SU-DHL-6 (cell line): Measurements from ENCODE around the gene POLE.

Source experiments
- H2AFZ ChIP-seq: fragments of 200-600 bp; sonication (generic); 2 replicates; pipeline ENCODE4 v1.6.1; 2014; ENCODE audit warnings: low read depth, mild to moderate bottlenecking, moderate library complexity, mixed read lengths, antibody characterized with exemption, low read length; ENCODE audit not compliant: severe bottlenecking
- H3F3A ChIP-seq: fragments of 200-600 bp; shearing (Covaris generic); 2 replicates; pipeline ENCODE4 v1.6.0; 2016; ENCODE audit warnings: antibody characterized with exemption, mild to moderate bottlenecking; ENCODE audit not compliant: insufficient read depth
- H3K27ac ChIP-seq: fragments of 200-600 bp; sonication (generic); 2 replicates; pipeline ENCODE4 v1.5.1; 2016; ENCODE audit warnings: low read depth, mild to moderate bottlenecking, low read length, moderate library complexity, mixed read lengths
- H3K27me3 ChIP-seq: fragments of 200-600 bp; sonication (generic), shearing (Covaris generic); 2 replicates; pipeline ENCODE4 v1.6.0; 2014; ENCODE audit warnings: mild to moderate bottlenecking, low read length
- H3K36me3 ChIP-seq: fragments of 200-600 bp; sonication (generic); 2 replicates; pipeline ENCODE4 v1.6.1; 2014; ENCODE audit warnings: mild to moderate bottlenecking, low read length, mixed read lengths
- H3K4me2 ChIP-seq: fragments of 300-600, 200-600 bp; shearing (Covaris generic), sonication (generic); 2 replicates; pipeline ENCODE4 v1.6.0; 2014; ENCODE audit warnings: low read length, low read depth, mild to moderate bottlenecking; ENCODE audit not compliant: poor library complexity, severe bottlenecking
- H3K4me3 ChIP-seq: fragments of 200-600 bp; sonication (generic); 2 replicates; pipeline ENCODE4 v1.5.1; 2014; ENCODE audit warnings: antibody characterized with exemption, low read length, mild to moderate bottlenecking, mixed read lengths; ENCODE audit not compliant: insufficient read depth, poor library complexity, severe bottlenecking
- H3K79me2 ChIP-seq: fragments of 200-600 bp; sonication (generic); 2 replicates; pipeline ENCODE4 v1.6.1; 2014; ENCODE audit warnings: mild to moderate bottlenecking, low read length, moderate library complexity; ENCODE audit not compliant: insufficient read depth
- H3K9ac ChIP-seq: fragments of 200-600 bp; sonication (generic); 2 replicates; pipeline ENCODE4 v1.7.0; 2014; ENCODE audit warnings: mild to moderate bottlenecking, low read length
- H3K9me2 ChIP-seq: fragments of 200-600 bp; sonication (generic); replicated peaks from 2 replicates; pipeline ENCODE4 v1.6.1; 2014; ENCODE audit warnings: low read length; ENCODE audit not compliant: insufficient read depth
- H3K9me3 ChIP-seq: fragments of 200-600 bp; sonication (generic); 2 replicates; pipeline ENCODE4 v1.6.1; 2014; ENCODE audit warnings: low read length, mixed read lengths; ENCODE audit not compliant: insufficient read depth
- H4K20me1 ChIP-seq: fragments of 200-600 bp; sonication (generic); 2 replicates; pipeline ENCODE4 v1.6.1; 2014; ENCODE audit warnings: low read depth, mild to moderate bottlenecking, antibody characterized with exemption, low read length, moderate library complexity, mixed read lengths
- EZH2phosphoT487 ChIP-seq: fragments of 200-600 bp; sonication (generic), shearing (Covaris generic); conservative IDR thresholded peaks from 2 replicates; pipeline ENCODE4 v1.6.1; 2018; ENCODE audit warnings: mild to moderate bottlenecking, antibody characterized with exemption, low read length, moderate library complexity, mixed read lengths
- TF ChIP-seq, protein P1 (sequence below): fragments of 200-600 bp; sonication (generic); IDR thresholded peaks from one replicate; pipeline ENCODE4 v1.5.1; 2017; ENCODE audit warnings: antibody characterized with exemption, mild to moderate bottlenecking, low read length, moderate library complexity; ENCODE audit not compliant: insufficient read depth, poor library complexity, severe bottlenecking

POLE gene

DNA sequence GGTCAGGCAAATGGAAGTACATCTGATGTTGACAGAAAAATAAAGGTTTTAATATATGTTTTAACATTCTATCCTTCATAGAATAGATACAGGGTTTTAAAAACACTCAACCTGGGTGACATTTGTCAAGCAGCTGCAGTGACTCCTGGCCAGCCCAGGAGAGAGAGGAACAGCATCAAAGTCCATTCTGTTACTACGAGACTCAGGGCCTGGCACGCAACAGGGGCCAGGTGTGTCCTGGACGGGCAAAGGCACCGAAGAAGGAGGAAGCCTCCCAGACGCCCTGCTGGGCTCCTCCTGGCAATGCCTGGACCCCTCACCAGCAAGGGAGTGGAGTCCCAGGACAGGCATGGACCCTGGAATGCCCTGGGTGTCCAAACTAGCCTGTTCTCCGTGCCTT is 98.8 kb downstream of the POLE start:
- H3K36me3 ChIP-seq, result no peaks in the 10 kb centered on the region
- no peaks in the 10 kb centered on the region for H4K20me1 ChIP-seq
- H3K27me3 ChIP-seq, result no peaks in the 10 kb centered on the region
- H3F3A ChIP-seq, result no peaks in the 10 kb centered on the region; the same call in 1 of the 2 replicates
- no peak overlapping the region for H2AFZ ChIP-seq
- H3K9me2 ChIP-seq, result no peaks in the 10 kb centered on the region
- no peaks in the 10 kb centered on the region for H3K9me3 ChIP-seq
- no peak overlapping the region for H3K27ac ChIP-seq
- no peak overlapping the region for H3K4me2 ChIP-seq
- H3K9ac ChIP-seq, result no peak overlapping the region
- H3K79me2 ChIP-seq, result no peaks in the 10 kb centered on the region
- no peak overlapping the region for H3K4me3 ChIP-seq
- TF ChIP-seq EZH2phosphoT487, result no peak
- TF ChIP-seq, protein P1, sequence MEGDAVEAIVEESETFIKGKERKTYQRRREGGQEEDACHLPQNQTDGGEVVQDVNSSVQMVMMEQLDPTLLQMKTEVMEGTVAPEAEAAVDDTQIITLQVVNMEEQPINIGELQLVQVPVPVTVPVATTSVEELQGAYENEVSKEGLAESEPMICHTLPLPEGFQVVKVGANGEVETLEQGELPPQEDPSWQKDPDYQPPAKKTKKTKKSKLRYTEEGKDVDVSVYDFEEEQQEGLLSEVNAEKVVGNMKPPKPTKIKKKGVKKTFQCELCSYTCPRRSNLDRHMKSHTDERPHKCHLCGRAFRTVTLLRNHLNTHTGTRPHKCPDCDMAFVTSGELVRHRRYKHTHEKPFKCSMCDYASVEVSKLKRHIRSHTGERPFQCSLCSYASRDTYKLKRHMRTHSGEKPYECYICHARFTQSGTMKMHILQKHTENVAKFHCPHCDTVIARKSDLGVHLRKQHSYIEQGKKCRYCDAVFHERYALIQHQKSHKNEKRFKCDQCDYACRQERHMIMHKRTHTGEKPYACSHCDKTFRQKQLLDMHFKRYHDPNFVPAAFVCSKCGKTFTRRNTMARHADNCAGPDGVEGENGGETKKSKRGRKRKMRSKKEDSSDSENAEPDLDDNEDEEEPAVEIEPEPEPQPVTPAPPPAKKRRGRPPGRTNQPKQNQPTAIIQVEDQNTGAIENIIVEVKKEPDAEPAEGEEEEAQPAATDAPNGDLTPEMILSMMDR, result no peak

GRCh38 chr12:132587781-132588180 is 99.4 kb downstream of the POLE start:
- Histone ChIP-seq H3K4me2 (no peak overlapping the region), H3K9me2 (no peaks in the 10 kb centered on the region), H3F3A (no peaks in the 10 kb centered on the region; the same call in 1 of the 2 replicates), H3K9me3 (no peaks in the 10 kb centered on the region), H2AFZ (no peak overlapping the region), H3K27ac (no peak overlapping the region), H3K9ac (no peak overlapping the region), H3K79me2 (no peaks in the 10 kb centered on the region), H3K36me3 (no peaks in the 10 kb centered on the region), H3K4me3 (no peak overlapping the region), H4K20me1 (no peaks in the 10 kb centered on the region), H3K27me3 (no peaks in the 10 kb centered on the region)
- TF ChIP-seq EZH2phosphoT487, result no peak
- TF ChIP-seq, protein P1, result no peak

GRCh38 chr12:132586929-132587328 is 100.2 kb downstream of the POLE start:
- Histone ChIP-seq H3K4me2 (no peak overlapping the region), H3K27ac (no peak overlapping the region), H3K9me3 (no peaks in the 10 kb centered on the region), H3K9ac (no peak overlapping the region), H3F3A (no peaks in the 10 kb centered on the region; the same call in 1 of the 2 replicates), H3K27me3 (no peaks in the 10 kb centered on the region), H3K79me2 (no peaks in the 10 kb centered on the region), H2AFZ (no peak overlapping the region), H4K20me1 (no peaks in the 10 kb centered on the region), H3K9me2 (no peaks in the 10 kb centered on the region), H3K36me3 (no peaks in the 10 kb centered on the region), H3K4me3 (no peak overlapping the region)
- TF ChIP-seq, protein P1, result no peak
- no peak for TF ChIP-seq EZH2phosphoT487
